Suprapubic skin (tissue), 4 donors: ENCODE measurements around the gene ZBTB6.

Experiments
- CTCF ChIP-seq, 2 donors: fragments of 200-600 bp in 1 of 2; fragments of 450-650 bp in 1 of 2; sonication (generic) in 1 of 2; IDR thresholded peaks; one replicate each; pipeline ENCODE4 v1.5.1; 2016 to 2019; ENCODE audit warnings: antibody characterized with exemption in 2 of 2, mild to moderate bottlenecking in 1 of 2, moderate library complexity in 1 of 2
- POLR2A ChIP-seq, 2 donors: fragments of 450-650 bp; IDR thresholded peaks; one replicate each; pipeline ENCODE4 v1.6.1; 2017; ENCODE audit warnings: antibody characterized with exemption in 2 of 2, mild to moderate bottlenecking in 2 of 2, moderate library complexity in 2 of 2
- POLR2AphosphoS5 ChIP-seq, 3 donors: sonication (generic); formaldehyde crosslinking; IDR thresholded peaks; one replicate each; pipeline ENCODE4 v1.6.1; 2017; ENCODE audit warnings: antibody characterized with exemption in 3 of 3

GRCh38 chr9:122949696-122950095, 36.6 kb upstream of the ZBTB6 start:
- TF ChIP-seq CTCF (IDR thresholded peaks at IDR 0.05) (no peak), POLR2A (IDR thresholded peaks at IDR 0.05) (no peak), POLR2AphosphoS5 (IDR thresholded peaks at IDR 0.05) (no peak)
